Ascending aorta (tissue), 2 donors: ENCODE measurements around the gene ATXN7L3B. TPM values are rescaled to one million over a fixed set of nuclear protein-coding genes. Genes with fewer than 3 reads are reported as not detected.

ENCODE experiments used
- DNase-seq, 2 donors: peaks; one replicate each; pipeline ENCODE4 v3.0.0-alpha.2; 2019; ENCODE audit warnings: low spot score in 2 of 2
- H3K27ac ChIP-seq, 2 donors: fragments of 200-600 bp; sonication (generic); one replicate each; pipeline ENCODE4 v1.5.1; 2016 to 2017; ENCODE audit warnings: mild to moderate bottlenecking in 1 of 2
- H3K27me3 ChIP-seq: fragments of 200-600 bp; sonication (generic); one replicate; pipeline ENCODE4 v1.5.1; 2017
- H3K36me3 ChIP-seq, 2 donors: fragments of 200-600 bp; sonication (generic); one replicate each; pipeline ENCODE4 v1.5.1; 2016
- H3K4me1 ChIP-seq, 2 donors: fragments of 200-600 bp; sonication (generic); one replicate each; pipeline ENCODE4 v1.5.1; 2016 to 2017; ENCODE audit warnings: mild to moderate bottlenecking in 1 of 2
- H3K4me3 ChIP-seq, 2 donors: fragments of 200-600 bp; sonication (generic); one replicate each; pipeline ENCODE4 v1.5.1; 2016 to 2017; ENCODE audit warnings: mild to moderate bottlenecking in 1 of 2
- H3K9me3 ChIP-seq, 2 donors: fragments of 200-600 bp; sonication (generic); one replicate each; pipeline ENCODE4 v1.5.1; 2016
- intact Hi-C: fragments of 100-400 bp; cut with DNase I; formaldehyde crosslinking; loops from one replicate; pipeline ENCODE4 v1.15.1; 2023
- total RNA-seq: library from RNA; depleted of rRNA; stranded (reverse); fragments of >200 nt; gene quantifications from one replicate; pipeline ENCODE4 v1.1.0, GENCODE V29; 2016
- TF ChIP-seq, protein P1 (sequence below), 3 experiments: fragments of 200-600 bp in 2 of 3; fragments of 450-650 bp in 1 of 3; sonication (generic) in 2 of 3; IDR thresholded peaks; one replicate each; pipeline ENCODE4 v1.5.1; 2016 to 2019; ENCODE audit warnings: antibody characterized with exemption in 3 of 3, mild to moderate bottlenecking in 1 of 3, moderate library complexity in 1 of 3

Gene ATXN7L3B
- total RNA-seq, 1 donor from 2014 or later: 11.3 TPM

DNA sequence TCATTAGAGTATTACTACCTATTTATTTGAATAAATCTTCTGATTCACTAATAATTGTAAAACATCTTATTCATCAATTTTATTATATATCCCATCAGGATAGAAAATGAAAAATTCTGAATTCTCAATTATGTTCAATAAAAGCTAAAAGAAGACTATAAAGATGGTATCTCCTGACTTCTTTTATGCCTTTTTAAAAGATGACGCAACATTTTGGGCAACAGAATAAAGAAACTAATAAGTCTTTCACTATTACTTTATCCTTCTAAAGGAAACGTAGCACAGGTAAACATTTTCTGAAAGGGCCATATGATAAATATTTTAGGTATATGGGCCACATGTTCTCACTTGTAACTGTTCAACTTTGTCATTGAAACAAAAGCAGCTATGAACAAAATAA is 10.1 kb upstream of the ATXN7L3B start:
- H3K27me3 ChIP-seq: no peaks in the 10 kb centered on the region
- TF ChIP-seq, protein P1, sequence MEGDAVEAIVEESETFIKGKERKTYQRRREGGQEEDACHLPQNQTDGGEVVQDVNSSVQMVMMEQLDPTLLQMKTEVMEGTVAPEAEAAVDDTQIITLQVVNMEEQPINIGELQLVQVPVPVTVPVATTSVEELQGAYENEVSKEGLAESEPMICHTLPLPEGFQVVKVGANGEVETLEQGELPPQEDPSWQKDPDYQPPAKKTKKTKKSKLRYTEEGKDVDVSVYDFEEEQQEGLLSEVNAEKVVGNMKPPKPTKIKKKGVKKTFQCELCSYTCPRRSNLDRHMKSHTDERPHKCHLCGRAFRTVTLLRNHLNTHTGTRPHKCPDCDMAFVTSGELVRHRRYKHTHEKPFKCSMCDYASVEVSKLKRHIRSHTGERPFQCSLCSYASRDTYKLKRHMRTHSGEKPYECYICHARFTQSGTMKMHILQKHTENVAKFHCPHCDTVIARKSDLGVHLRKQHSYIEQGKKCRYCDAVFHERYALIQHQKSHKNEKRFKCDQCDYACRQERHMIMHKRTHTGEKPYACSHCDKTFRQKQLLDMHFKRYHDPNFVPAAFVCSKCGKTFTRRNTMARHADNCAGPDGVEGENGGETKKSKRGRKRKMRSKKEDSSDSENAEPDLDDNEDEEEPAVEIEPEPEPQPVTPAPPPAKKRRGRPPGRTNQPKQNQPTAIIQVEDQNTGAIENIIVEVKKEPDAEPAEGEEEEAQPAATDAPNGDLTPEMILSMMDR (IDR thresholded peaks at IDR 0.05): no peak
- no peak overlapping the region for H3K4me3 ChIP-seq
- no peaks in the 10 kb centered on the region for H3K4me1 ChIP-seq
- H3K36me3 ChIP-seq: no peaks in the 10 kb centered on the region
- DNase-seq: no peak
- H3K9me3 ChIP-seq: no peaks in the 10 kb centered on the region
- intact Hi-C loops: no loop called here
- no peak overlapping the region for H3K27ac ChIP-seq

DNA sequence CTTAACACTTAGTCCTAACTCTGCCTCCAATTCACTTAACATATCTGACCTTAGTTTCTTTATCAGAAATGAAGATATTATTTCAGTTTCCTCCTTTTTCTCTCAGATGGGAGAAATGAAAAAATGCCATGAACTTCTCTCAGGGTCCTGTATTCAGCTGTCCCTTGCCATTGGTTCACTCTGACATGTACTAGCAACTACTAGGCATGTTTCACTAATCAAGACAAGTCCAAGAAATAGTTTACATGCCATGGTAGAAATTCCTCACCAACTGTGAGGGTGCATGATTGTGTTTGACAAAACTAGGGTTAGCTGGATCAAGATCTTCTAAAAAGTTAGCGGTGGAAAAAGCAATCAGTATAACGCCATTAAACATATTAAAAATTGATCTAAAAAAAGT is 7.0 kb upstream of the ATXN7L3B start:
- TF ChIP-seq, protein P1 (IDR thresholded peaks at IDR 0.05): no peak
- intact Hi-C loops: no loop called here

DNA sequence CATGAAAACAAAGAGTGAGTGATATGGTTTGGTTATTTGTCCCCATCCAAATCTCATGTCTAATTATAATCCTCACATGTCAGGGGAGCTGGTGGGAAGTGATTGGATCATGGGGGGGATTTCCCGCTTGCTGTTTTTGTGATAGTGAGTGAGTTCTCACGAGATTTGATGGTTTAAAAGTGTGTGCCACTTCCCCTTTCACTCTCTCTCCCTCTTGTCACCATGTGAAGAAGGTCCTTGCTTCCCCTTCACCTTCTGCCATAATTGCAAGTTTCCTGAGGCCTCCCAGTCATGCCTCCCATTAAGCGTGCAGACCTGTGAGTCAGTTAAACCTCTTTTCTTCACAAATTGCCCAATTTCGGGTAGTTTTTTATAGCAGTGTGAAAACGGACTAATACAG is 2.1 kb upstream of the ATXN7L3B start:
- no peaks in the 10 kb centered on the region for H3K9me3 ChIP-seq
- H3K27me3 ChIP-seq: no peaks in the 10 kb centered on the region
- H3K36me3 ChIP-seq: peaks cover 5 to 8% of the 10 kb centered on the region in 2 donors
- intact Hi-C loops: no loop called here
- no peak for DNase-seq
- no peak overlapping the region for H3K4me3 ChIP-seq
- peaks cover 11 to 17% of the 10 kb centered on the region in 2 donors for H3K4me1 ChIP-seq
- H3K27ac ChIP-seq: no peak overlapping the region
- TF ChIP-seq, protein P1 (IDR thresholded peaks at IDR 0.05): no peak

More for the DNA sequence above, 7.0 kb upstream of the ATXN7L3B start:
- Histone ChIP-seq H3K4me3 (no peak overlapping the region), H3K9me3 (no peaks in the 10 kb centered on the region), H3K27ac (no peak overlapping the region), H3K4me1 (no peaks in the 10 kb centered on the region), H3K27me3 (no peaks in the 10 kb centered on the region), H3K36me3 (no peaks in the 10 kb centered on the region)
- DNase-seq: no peak

DNA sequence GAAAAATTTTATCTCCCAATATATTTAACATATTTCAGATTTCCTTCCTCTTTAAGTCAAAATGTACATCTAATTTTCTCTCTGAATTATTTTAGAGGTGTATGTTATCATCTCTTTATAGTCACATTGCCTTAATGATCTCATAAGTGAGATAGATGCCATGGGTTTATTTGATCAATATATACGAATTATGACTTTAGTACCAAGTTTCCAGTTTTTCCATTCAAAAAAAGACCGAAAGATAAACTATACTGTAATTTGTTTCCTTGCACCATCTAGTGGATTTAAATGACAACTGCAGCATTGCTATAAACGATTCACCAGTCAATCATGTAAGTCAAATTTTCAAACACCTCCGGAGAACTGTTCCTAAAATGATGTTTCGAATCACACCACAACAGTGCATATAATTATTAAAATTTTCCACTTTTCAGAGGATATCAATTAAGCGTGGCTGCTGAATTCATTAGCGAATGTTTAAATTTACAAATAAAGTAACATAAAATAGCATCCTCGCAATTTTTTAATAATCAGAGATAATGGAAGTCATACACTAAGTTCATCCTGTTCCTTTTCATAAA is 419 bp upstream of the ATXN7L3B start:
- peak overlapping the region; percentile 72 to 79 for H3K4me3 ChIP-seq
- no peaks in the 10 kb centered on the region for H3K27me3 ChIP-seq
- peak overlapping the region; percentile 78 to 88 for H3K27ac ChIP-seq
- no peak for DNase-seq
- TF ChIP-seq, protein P1 (IDR thresholded peaks at IDR 0.05): peak; percentile 53 to 72 (median 63)
- intact Hi-C loops: no loop called here
- H3K9me3 ChIP-seq: no peaks in the 10 kb centered on the region
- peaks cover 11 to 17% of the 10 kb centered on the region in 2 donors for H3K4me1 ChIP-seq
- H3K36me3 ChIP-seq: peaks cover 11 to 23% of the 10 kb centered on the region in 2 donors

DNA sequence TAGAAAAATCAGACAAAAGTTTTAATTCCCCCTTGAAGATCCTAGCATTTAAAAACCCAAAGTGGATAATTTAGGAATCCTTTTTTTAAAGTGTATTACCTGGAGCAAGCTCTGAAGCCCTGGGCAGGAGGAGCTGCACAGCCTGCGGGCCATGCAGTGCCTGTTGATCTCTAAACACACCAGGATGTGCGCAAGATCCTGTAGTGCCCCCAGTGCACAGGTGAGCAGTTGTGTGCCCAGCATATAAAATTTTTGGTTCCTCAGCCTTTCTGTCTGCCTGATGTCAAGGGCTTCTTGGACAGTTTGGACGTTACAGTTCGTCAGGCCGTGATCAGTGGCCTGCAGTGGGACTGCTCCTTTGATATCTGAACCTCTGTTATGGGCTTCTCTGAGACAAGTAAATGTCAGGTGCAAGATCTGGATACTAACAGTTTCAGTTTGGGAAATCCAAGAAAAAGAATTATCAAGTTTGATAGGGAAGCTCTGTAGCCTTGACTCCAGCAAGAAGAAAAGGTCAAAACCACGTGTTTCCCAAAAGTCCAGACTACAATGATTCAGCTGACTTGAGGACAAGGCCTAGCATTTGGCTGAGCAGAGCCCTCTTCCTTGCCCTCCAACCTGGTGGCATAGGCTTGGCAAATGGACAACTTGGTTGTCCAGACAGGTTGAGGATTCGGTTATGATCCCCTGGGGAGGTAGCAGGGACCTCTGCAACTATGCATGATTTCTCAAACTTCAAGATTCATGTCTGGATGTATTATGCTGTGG is 1.0 kb downstream of the ATXN7L3B start:
- Histone ChIP-seq H3K27ac (peak overlapping the region; percentile 78 to 88), H3K4me1 (peaks cover 11 to 17% of the 10 kb centered on the region in 2 donors), H3K36me3 (peaks cover 11 to 23% of the 10 kb centered on the region in 2 donors), H3K4me3 (peak overlapping the region; percentile 72 to 79), H3K9me3 (no peaks in the 10 kb centered on the region), H3K27me3 (no peaks in the 10 kb centered on the region)
- no peak for DNase-seq
- intact Hi-C loops: no loop called here
- TF ChIP-seq, protein P1 (IDR thresholded peaks at IDR 0.05): no peak
